ENCODE results near the gene PRDM16.
A peak's percentile ranks its signal among the peaks of the same experiment; 100 is the strongest.

The PRDM16 gene

DNA sequence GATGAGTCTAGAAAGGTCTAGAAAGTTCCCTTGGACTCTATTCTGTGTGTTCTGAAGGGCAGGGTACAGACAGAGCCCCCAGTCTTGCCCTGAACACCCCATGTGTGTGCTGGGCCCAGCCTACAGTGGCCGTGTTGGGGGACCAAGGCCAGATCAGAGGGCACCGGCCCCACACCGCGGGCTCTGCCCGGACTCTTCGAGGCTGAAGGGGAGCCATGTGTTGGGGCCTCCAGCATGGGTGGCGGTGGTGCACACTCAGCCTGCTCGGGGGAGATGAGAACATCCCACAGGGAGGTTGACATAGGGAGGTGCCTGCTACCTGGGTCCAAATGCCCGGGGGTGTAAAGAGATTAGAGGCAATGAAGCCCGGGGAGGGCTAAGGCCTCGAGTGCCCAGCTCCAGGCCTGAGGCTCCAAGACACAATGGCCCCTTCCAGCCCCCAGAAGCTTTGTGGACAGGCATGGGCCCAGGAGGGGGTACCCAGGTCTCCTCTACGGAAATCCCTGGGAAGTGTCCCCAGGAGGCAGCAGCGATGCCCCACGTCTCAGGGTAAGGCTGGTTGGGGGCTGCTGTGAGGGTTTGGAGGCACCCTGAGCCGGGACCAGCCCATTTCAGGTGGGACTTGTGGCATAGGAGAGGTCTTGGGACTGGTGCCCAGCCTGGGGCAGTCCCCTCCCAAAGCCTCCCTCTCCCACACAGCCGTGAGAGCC lies 397.5 kb downstream of the PRDM16 start:
- ChIA-PET CTCF (interaction anchor here (1.5 kb wide), 2 partner anchors 24 to 152 kb away, joined by 3 to 4 read pairs; no protein-coding TSS in a partner anchor), POLR2A (interaction anchor here (1.3 kb wide), 1 partner anchor 14 kb away, joined by 3 read pairs; no protein-coding TSS in a partner anchor)
- no peaks in the 10 kb centered on the region for H3K9me3 ChIP-seq (ENCODE audit: control insufficient read depth, insufficient read depth, low read depth, low read length)
- H3K4me3 ChIP-seq (ENCODE audit: low read depth, low read length) = no peak overlapping the region
- H3K27ac ChIP-seq (ENCODE audit: extremely low read depth, low read depth, low read length) = no peak overlapping the region
- no peaks in the 10 kb centered on the region for H3K4me1 ChIP-seq (ENCODE audit: control insufficient read depth, insufficient read depth, low read length)
- peaks cover 0 to 5% of the 10 kb centered on the region in 2 experiments; a peak in 1 of 3 replicates for H3K36me3 ChIP-seq (ENCODE audit: control insufficient read depth in 2 of 2, insufficient read depth in 1 of 2, low read length in 2 of 2)
- no peak for TF ChIP-seq ZFHX2 (tag by site-specific recombination; conservative IDR thresholded peaks at IDR 0.05)
- TF ChIP-seq ZNF335 (tag by site-specific recombination; conservative IDR thresholded peaks at IDR 0.05) = no peak
- no peak for TF ChIP-seq ZNF548 (tag by site-specific recombination; IDR thresholded peaks at IDR 0.05)
- no peak for TF ChIP-seq ZNF155 (tag by site-specific recombination; IDR thresholded peaks at IDR 0.05)
- no peak for TF ChIP-seq ZNF341 (tag by site-specific recombination; IDR thresholded peaks at IDR 0.05; ENCODE audit: low read depth)
- no peak for TF ChIP-seq ZNF423 (tag by site-specific recombination; IDR thresholded peaks at IDR 0.05)
- no peak for TF ChIP-seq ZNF768 (tag by site-specific recombination; IDR thresholded peaks at IDR 0.05)
- TF ChIP-seq, protein P1, sequence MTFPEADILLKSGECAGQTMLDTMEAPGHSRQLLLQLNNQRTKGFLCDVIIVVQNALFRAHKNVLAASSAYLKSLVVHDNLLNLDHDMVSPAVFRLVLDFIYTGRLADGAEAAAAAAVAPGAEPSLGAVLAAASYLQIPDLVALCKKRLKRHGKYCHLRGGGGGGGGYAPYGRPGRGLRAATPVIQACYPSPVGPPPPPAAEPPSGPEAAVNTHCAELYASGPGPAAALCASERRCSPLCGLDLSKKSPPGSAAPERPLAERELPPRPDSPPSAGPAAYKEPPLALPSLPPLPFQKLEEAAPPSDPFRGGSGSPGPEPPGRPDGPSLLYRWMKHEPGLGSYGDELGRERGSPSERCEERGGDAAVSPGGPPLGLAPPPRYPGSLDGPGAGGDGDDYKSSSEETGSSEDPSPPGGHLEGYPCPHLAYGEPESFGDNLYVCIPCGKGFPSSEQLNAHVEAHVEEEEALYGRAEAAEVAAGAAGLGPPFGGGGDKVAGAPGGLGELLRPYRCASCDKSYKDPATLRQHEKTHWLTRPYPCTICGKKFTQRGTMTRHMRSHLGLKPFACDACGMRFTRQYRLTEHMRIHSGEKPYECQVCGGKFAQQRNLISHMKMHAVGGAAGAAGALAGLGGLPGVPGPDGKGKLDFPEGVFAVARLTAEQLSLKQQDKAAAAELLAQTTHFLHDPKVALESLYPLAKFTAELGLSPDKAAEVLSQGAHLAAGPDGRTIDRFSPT (tag by site-specific recombination; IDR thresholded peaks at IDR 0.05) = no peak
- no peak for TF ChIP-seq ZNF24 (tag by site-specific recombination; IDR thresholded peaks at IDR 0.05)
- no peak for TF ChIP-seq ZNF18 (tag by site-specific recombination; IDR thresholded peaks at IDR 0.05)
- no peak for TF ChIP-seq ZIC2 (tag by site-specific recombination; IDR thresholded peaks at IDR 0.05)

DNA sequence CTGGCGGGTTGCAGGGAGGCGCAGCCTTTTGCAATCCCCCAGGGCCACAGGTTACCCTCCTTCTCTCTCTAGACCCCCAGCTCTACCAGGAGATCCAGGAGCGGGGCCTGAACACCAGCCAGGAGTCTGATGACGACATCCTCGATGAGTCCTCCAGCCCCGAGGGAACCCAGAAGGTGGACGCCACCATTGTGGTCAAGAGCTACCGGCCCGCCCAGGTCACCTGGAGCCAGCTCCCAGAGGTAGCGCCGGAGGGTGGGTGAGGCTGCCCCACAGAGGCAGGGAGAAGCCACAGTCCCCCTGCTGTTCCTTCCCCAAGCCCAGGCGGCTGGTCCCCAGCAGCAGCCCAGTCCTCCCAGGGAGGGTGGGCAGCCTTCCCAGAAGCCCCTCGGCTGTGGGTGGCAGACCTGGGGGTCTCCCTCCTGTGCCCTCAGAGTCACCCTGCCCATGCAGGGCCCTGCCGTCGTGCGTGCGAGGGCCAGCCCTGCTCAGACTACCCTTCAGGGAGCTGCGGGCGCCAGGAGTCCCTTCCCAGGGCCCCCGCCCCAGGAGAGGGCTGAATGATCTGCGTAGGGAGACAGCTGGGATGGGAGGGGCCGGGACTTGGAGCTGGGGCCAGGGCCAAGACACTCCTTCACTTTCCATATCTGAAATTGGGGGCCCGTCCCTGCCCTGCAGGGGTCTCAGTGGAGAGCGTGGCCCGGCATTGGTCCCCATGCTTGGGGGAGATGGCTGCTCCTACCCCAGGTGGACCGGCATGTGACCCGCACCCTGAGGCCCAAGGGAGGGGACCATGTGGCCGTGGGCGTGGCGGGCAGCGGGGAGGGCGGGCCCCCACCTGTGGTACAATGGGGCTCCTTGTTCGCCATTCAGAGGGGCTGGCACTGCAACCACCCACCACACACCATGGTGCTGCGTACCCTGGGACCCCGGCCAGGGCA lies 398.4 kb downstream of the PRDM16 start:
- no peaks in the 10 kb centered on the region for H3K4me1 ChIP-seq (ENCODE audit: control insufficient read depth, insufficient read depth, low read length)
- no peak overlapping the region for H3K27ac ChIP-seq (ENCODE audit: extremely low read depth, low read depth, low read length)
- TF ChIP-seq ZIC2 (tag by site-specific recombination; IDR thresholded peaks at IDR 0.05) = 0 out of 2 replicates have a peak, but pooled peaks have one; percentile 15
- no peak for TF ChIP-seq ZNF146 (tag by site-specific recombination; IDR thresholded peaks at IDR 0.05)
- peak; percentile 61 for TF ChIP-seq KLF1 (tag by site-specific recombination; IDR thresholded peaks at IDR 0.05)
- ChIA-PET POLR2A (no interaction called here), CTCF (interaction anchor here (1.5 kb wide), 2 partner anchors 24 to 151 kb away, joined by 3 to 4 read pairs; no protein-coding TSS in a partner anchor)
- no peak overlapping the region for H3K4me3 ChIP-seq (ENCODE audit: low read depth, low read length)
- H3K9me3 ChIP-seq (ENCODE audit: control insufficient read depth, insufficient read depth, low read depth, low read length) = no peaks in the 10 kb centered on the region
- H3K36me3 ChIP-seq (ENCODE audit: control insufficient read depth in 2 of 2, insufficient read depth in 1 of 2, low read length in 2 of 2) = peaks cover 0 to 5% of the 10 kb centered on the region in 2 experiments; a peak in 1 of 3 replicates

DNA sequence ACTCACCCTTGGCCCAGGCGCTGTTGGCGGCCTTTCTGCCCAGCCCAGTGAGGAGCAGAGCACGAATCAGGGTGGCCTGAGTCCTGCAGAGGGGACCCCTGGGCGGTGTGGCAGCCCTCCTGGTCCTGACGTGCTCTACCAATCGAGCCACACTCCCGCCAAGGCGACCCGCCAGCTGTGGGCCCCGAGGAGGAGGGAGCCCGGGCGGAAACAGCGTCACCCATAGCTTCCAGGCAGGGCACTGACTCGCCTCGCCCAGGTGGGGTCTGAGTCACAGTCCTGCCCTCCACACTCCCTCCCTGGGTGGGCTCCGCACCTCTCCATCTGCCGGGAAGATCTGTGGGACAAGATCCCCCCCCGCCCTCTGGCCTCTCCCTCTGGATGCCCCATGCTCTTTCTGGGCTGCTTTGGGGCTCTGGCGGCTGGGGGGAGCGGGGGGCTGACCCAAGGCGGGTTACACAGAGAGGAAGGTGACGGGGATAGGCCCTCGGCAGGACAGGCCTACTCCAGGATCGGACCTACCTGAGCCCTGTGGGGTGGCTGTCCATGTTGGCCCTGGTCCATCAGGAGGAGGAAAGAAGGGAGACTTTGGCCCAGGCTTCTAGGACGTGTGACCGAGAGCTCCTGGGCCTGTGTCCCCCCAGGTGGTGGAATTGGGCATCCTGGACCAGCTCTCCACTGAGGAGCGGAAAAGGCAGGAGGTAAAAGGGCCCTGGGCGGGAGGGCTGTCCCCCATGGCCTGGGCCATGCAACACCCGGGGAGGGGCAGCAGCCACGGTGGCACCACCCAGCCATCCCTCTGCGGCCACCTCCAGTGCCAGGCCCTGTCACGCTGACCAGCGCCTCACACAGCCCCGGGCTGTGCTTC lies 399.5 kb downstream of the PRDM16 start:
- Histone ChIP-seq H3K4me1 (ENCODE audit: control insufficient read depth, insufficient read depth, low read length) (no peaks in the 10 kb centered on the region), H3K27ac (ENCODE audit: extremely low read depth, low read depth, low read length) (no peak overlapping the region), H3K9me3 (ENCODE audit: control insufficient read depth, insufficient read depth, low read depth, low read length) (no peaks in the 10 kb centered on the region), H3K4me3 (ENCODE audit: low read depth, low read length) (no peak overlapping the region), H3K36me3 (ENCODE audit: control insufficient read depth in 2 of 2, insufficient read depth in 1 of 2, low read length in 2 of 2) (peaks cover 0 to 5% of the 10 kb centered on the region in 2 experiments; a peak in 1 of 3 replicates)
- POLR2A ChIA-PET = no interaction called here
- CTCF ChIA-PET = interaction anchor here (0.6 to 1.5 kb wide), 2 partner anchors 40 to 153 kb away, joined by 3 to 4 read pairs; no protein-coding TSS in a partner anchor
- TF ChIP-seq ZNF785 (tag by site-specific recombination; IDR thresholded peaks at IDR 0.05) (no peak), ZNF558 (tag by site-specific recombination; IDR thresholded peaks at IDR 0.05) (no peak), SCRT1 (tag by site-specific recombination; IDR thresholded peaks at IDR 0.05; ENCODE audit: borderline replicate concordance) (no peak), ZNF560 (tag by site-specific recombination; IDR thresholded peaks at IDR 0.05; ENCODE audit: borderline replicate concordance) (no peak), GLIS1 (tag by site-specific recombination; IDR thresholded peaks at IDR 0.05) (peak; percentile 44), ZNF544 (tag by site-specific recombination; IDR thresholded peaks at IDR 0.05) (no peak), PRDM6 (tag by site-specific recombination; IDR thresholded peaks at IDR 0.05) (no peak), ZBTB20 (tag by site-specific recombination; IDR thresholded peaks at IDR 0.05) (no peak), HOXD13 (CRISPR knock-in tag; IDR thresholded peaks at IDR 0.05; ENCODE audit: borderline replicate concordance) (no peak)
